ENCODE results near the gene TIMP3. TPM values are rescaled to one million over a fixed set of nuclear protein-coding genes. Genes with fewer than 3 reads are reported as not detected.
"Not testable (repeated sequence)": the region's sequence is repeated elsewhere in the genome, so short reads cannot be mapped to it uniquely, and the experiment has no call there.

TIMP3 gene
- 12.2 TPM for total RNA-seq

DNA sequence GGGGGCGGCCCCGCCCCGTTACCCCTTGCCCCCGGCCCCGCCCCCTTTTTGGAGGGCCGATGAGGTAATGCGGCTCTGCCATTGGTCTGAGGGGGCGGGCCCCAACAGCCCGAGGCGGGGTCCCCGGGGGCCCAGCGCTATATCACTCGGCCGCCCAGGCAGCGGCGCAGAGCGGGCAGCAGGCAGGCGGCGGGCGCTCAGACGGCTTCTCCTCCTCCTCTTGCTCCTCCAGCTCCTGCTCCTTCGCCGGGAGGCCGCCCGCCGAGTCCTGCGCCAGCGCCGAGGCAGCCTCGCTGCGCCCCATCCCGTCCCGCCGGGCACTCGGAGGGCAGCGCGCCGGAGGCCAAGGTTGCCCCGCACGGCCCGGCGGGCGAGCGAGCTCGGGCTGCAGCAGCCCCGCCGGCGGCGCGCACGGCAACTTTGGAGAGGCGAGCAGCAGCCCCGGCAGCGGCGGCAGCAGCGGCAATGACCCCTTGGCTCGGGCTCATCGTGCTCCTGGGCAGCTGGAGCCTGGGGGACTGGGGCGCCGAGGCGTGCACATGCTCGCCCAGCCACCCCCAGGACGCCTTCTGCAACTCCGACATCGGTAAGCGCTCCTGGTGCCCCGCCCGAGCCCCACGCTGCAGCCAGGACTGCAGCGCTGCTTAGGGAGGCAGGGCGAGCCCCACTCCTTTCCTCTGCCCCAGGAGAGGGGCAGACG is at the start of gene TIMP3:
Gene TIMP3 (plus strand): TSS at position 169 of the 700 bp plus-strand sequence. CDS start 297 bp downstream, at position 466.
- no peak for FAIRE-seq
- peak; percentile 83 to 95 for DNase-seq (ENCODE audit: low spot score in 2 of 2)

DNA sequence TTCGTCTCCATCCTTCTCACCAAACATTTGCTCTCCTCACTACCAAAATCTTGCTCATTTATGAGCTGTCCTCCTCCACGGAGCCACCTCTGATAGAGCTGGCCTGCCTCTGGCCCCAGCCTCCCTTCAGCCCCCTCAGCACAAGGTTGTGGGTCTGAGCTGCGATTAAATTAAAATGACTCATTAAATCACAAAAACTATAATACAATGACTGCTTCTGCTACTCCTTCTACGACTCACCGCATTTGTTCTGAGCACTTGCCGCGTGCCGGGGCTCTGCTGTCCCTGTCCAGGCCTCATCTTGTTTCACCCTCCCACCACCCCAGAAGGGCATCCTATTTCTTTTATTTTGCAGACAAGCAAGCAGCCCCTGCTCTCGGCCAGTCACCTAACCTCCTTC is 49.2 kb upstream of the TIMP3 start:
- DNase-seq (ENCODE audit: low spot score in 2 of 2), result no peak
- FAIRE-seq, result no peak

DNA sequence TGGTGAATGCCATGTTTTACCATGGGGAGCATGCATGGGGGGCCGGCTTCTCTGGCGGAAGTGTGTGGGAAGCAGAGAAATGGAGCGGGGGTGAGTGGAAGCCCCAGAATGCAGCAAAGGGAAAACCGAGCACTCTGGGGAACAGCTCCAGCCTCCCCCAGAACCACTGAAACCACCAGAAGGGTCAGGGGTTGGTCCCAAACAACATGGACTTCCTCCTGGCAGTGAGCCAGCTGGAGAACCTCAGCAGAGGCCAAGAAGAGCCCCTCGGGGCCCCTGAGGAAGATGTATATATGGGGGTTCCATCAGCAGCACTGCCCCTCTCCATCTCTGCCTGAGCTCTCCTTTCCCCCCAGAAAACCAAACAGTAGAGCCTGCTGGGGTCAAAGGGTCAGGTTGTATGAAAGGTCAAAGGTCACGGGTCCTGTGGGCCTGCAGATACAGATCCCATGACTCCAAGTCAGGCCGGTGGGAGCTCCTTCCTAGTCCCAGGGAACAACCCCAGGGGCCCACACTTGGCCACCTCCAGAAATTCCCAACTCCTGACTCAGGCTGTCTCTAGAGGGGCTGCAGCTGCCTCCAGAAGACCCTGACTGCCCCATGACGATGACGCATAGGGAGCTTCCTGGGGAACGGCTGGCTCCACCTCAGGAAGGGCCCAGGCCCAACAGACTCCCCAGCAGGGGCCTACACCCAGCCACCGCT is 48.5 kb upstream of the TIMP3 start:
- no peak for FAIRE-seq

DNA sequence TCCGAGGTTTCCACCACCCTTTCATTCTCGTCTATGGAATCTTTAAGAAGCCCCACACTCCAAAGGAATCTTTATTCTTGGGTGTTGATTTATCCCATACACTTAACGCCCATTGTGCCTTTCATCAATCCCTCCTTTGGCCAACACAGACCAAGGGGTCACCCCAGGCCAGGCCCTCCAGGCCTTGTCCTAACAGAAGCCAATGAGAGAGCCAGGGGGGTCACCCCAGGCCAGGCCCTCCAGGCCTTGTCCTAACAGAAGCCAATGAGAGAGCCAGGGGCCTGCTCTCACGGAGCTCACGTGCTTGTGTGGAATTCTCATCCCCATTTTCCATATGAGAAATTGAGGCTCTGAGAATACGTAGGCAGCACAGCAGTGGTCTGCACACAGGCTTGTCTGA is 47.9 kb upstream of the TIMP3 start:
- no peak for FAIRE-seq
- no peak for DNase-seq (ENCODE audit: low spot score in 2 of 2)

More for the DNA sequence above, 48.5 kb upstream of the TIMP3 start:
- no peak for DNase-seq (ENCODE audit: low spot score in 2 of 2)

DNA sequence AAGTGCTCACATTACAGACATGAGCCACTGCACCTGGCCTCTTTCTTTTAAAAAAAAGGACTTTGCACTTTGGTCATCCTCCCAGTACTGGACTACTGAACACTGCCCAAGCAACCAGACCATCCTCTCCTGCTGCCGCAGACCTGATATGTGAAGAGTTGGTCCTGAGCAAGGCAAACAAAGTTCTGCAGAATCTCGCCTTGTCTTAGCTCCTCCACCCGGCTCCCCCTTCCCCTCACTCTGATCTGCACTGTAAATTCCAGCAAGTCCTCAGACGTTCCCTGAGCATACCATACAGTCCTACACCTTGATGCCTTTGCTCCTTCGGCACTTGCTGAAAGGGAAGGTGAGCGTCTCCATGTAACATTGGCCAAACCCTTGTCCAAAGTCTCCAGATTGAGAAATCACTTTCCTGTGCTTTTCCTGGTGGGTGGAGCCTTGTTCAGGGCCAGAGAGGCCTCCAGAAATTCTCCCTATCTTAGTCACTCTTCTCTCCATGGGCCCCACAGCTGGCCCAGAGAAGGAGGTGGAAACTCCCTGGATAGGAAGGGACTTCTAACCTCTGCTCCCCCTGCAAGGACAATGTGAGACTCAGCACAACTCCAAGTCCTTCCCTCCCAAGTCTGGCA is 47.0 kb upstream of the TIMP3 start:
- DNase-seq (ENCODE audit: low spot score in 2 of 2), result no peak
- no peak for FAIRE-seq

DNA sequence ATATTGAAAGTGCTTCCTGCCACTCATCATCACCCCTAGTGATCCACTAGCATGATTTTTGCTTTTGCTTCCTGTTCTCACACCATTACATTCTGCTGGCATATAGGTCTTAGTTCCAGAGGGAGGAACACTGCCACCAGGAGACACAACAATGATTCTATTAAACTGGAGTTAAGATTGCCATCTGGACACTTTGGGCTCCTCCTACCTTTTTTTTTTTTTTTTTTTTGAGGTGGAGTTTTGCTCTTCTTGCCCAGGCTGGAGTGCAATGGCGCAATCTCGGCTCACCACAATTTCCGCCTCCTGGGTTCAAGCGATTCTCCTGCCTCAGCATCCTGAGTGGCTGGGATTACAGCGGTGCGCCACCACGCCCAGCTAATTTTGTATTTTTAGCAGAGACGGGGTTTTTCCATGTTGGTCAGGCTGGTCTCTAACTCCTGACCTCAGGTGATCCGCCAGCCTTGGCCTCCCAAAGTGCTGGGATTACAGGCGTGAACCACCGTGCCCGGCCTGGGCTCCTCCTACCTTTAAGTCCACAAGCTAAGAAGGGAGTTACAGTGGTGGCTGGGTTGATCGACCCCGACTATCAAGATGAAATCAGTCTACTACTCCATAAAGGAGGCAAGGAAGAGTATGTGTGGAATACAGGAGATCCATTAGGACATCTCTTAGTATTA is 44.3 kb upstream of the TIMP3 start:
- not testable (repeated sequence) for FAIRE-seq; DNase-seq (ENCODE audit: low spot score in 2 of 2)

DNA sequence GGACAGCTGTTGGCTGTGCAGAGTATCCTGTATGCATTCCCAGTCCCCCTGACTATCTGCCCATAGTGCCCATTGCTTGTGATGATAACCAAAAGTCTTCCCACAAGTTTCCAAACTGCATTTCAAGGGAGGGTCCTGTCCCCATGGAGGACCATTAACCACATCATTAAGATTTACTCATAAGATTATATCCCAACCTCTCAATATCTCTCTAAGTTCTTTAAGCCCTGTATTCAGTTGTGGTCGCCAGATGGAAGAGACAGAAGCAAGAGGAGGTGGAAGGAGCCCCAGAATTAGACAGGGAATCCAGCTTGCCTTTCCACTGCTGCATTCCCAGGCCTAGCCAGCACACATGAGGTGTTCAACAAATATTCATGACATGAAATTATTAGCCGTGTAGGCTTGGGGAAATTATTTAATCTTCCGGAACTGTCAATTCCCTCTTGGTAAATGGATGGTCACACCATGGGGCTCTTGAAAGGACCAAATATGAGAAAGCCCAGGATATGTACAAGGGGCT is 42.6 kb upstream of the TIMP3 start:
- FAIRE-seq (no peak), DNase-seq (ENCODE audit: low spot score in 2 of 2) (no peak)

DNA sequence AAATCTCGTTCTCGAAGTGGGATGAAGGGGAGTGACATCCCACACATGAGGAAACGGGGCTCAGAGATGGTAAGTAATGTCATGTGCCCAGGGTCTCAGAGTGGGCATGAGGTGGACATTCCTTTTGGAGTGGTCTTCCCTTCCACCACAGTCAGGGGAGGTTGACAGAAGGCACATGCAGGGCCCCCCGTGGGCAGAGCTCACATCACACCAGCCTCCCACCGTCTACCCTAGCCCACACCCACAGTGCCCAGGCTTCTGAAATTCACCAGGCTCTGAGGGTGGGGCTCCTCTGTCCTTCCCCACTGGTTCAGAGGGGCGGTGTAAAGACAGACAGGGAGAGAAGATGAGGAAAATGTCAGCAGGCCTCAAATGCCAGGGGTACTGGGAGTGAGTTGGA is 41.1 kb upstream of the TIMP3 start:
- FAIRE-seq, result no peak

DNA sequence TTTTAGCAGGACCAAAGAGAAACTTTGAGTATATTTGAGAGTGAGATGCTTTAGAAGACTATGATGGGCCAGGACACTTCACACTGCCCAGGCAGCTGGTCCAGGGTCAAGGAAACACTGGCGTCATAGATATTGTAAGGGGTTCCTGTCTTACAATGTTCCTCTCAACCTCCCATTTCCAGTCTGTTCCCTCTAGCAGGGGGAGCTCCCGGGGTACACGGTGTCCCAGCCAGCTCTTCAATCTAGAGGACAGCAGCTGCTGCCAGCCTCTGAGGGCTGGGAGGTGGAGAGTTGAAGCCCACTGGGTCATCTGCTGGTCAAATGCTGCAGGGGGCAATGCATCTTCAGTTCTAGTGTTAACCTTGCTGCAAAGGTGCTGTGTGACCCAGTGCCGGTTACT is 40.7 kb upstream of the TIMP3 start:
- DNase-seq (ENCODE audit: low spot score in 2 of 2) (peak in 1 of 2 donors; percentile 44), FAIRE-seq (no peak)

More for the DNA sequence above, 41.1 kb upstream of the TIMP3 start:
- DNase-seq (ENCODE audit: low spot score in 2 of 2), result no peak

DNA sequence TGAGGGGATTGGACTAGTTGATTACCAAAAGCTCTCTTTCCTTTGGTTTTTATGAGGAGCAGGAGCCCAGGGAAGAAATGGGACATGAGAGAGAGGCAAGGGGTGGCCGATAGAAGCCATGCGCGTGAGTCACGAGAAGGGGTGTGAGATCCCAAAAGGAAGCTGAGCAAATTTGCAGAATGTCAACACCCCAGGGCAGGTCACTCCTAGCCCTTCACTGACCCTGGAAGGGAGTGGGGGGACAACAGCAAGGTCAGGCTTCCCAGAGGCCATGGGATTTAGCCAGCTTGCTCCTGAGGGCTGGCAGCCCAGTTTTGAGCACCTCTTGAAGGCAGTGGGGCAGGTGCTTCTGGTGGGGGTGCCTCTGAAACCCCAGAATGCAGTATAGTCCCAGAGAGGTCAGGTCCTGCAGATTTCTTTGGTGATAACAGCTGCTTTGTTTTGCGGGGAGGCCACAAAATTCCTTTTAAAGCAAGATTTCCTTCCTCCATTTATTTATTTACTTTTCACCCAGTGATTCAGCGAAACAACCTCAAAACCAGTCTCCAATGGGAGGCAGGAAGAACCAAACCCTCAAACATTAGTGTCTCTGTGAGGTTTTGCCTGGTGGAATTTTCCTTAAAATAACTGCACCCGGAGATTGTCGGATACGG is 40.1 kb upstream of the TIMP3 start:
- FAIRE-seq (no peak), DNase-seq (ENCODE audit: low spot score in 2 of 2) (peak in 1 of 2 donors; percentile 36)

DNA sequence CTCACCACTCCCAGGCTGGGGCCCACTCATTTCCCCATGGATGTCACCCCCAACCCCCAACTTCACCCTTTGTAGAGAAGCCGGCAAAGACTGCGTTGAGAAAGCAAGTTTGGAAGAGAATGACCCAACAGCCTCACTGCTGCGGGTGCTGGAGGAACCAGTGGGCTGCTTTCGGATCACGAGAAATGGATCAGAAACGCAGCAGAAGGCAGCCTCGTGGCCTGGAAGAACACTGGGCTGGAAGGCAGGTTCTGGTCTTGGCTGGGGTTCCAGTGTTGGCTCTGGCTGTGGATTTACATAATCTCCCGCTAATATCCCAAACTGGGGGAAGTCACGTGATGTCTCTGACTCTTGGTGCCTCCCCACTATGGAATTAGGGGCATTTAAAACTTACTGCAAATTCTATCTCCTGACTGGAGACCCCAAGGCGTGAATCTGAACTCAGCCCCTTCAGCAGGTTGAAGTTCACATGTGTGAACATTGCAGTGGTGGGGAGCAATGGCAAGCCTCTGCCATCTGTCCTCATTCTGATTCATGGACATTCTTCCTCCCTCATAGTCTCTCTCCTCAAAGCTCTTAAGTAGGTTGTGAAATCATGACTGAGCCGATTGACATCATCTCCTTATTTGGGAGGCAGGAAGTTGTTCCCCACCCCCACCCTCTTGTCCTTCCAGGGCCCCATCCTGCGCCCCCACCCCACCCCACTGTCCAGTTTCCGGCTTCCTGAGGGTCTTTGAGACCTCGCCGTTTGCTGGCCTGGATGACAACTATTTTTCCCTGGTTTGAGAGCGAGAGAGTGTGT is 37.0 kb upstream of the TIMP3 start:
- no peak for DNase-seq (ENCODE audit: low spot score in 2 of 2)
- FAIRE-seq, result no peak

DNA sequence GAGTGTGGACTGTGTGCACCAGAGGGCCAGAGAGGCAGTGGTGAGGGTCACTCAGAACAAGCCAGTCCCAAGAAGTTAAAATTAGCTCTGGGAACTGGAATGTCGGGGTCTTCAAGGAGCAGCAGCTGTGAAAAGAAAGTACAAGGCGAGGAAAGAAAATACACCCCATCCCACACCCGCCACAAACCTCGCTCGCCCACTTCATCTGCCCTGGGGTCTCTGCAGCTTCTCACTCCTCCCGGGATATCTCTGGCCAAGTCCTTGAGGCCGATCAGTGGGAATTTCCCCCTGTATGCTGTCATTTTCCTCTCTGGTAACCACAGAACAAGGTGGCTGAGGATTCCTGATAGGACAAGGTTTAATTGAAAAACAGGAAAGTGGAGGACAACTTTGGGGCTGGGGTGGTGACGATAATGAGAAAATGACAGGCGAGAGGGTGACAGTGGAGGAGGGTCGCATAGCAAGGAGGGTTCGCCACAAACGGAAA is 36.3 kb upstream of the TIMP3 start:
- FAIRE-seq (no peak), DNase-seq (ENCODE audit: low spot score in 2 of 2) (no peak)

DNA sequence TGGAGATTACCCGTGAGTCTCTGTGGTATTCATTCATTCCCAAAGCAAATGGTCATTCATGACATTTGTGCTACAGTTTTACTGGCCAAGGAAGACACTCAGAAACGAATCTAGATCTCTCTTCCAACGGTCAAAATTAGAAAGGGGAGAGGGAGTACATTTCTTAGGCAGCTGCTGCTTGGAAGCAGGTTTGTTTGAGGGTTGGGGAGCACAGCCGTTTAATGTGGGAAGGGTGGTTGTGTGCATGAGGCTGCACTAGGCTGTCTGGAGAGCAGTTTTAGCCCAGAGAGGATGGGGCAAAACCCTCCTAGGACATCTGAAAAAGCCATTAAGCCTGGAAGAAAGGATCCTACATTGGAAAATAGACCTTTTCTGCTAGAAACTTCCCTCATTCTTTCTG is 29.7 kb upstream of the TIMP3 start:
- DNase-seq (ENCODE audit: low spot score in 2 of 2) (no peak), FAIRE-seq (no peak)

DNA sequence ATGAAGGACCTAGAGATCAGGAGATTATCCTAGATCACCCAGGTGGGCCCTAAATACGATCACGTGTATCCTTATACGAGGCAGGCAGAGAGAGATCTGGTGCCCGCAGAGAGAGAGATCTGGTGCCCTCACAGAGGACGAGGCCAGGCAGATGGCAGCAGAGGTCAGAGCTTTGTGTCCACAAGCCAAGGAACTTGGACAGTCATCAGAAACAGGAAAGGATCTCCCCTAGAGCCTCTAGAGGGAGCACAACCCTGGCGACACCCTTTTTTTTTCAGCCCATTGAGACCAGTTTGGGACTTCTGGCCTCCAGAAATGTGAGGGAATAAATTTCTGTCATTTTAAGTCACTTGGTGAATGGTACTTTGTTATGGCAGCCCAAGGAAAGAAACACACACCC is 25.5 kb upstream of the TIMP3 start:
- DNase-seq (ENCODE audit: low spot score in 2 of 2) (no peak), FAIRE-seq (no peak)

DNA sequence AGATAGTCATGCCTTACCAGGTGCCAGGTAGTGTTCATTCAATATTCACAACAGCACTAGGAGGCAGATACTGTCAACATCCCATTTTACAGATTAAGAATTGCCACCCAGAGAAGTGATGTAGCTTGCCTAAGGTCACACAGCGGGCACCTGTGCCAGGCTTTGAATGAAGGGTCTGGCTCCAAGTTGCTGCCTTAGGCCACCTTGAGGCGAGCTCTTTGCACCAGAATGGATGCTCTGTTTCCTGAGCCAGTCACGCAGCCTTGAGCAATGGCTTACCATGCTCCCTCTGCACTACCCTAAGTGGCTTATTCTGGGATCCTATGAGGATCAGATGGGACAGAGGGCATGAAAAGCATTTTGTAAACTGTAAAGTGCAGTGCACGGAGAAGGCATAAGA is 25.1 kb upstream of the TIMP3 start:
- DNase-seq (ENCODE audit: low spot score in 2 of 2), result no peak

DNA sequence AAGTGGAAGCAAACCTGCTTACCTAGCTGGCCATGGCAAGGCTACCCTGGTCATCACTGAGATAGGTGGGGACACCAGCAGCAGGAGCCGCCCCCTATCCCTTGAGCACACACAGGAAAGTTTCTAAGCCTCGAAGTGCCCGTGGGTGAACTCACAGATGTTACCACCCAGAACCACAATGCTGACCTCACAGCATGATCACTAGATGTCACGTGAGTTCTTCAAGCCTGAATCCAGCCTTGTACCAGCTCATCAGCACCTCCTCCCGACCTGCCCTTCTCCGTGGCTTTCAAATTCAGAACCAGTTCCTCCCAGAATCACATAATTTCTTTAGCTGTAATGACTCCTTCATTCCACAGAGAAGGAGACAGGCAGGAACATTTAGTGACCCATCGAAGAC is 24.7 kb upstream of the TIMP3 start:
- DNase-seq (ENCODE audit: low spot score in 2 of 2), result no peak
- no peak for FAIRE-seq

More for the DNA sequence above, 25.1 kb upstream of the TIMP3 start:
- FAIRE-seq, result no peak

DNA sequence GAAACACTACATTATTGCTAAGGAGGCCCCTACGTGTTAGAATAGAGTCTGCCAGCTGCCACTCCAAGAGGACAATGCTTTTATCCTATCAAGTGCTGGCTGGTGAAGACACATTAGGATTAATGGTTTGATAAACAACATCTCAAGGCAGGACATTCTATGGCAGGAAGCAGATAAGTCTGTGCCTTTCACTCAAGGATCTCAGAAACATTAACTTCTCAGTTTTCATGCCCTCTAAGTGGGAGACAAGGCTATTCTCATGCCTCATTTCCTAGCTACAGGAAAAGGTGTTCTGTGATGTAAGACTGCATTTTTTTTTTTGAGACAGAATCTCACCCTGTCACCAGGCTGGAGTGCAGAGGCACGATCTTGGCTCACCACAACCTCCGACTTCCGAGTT is 23.5 kb upstream of the TIMP3 start:
- DNase-seq (ENCODE audit: low spot score in 2 of 2) (no peak), FAIRE-seq (no peak)

DNA sequence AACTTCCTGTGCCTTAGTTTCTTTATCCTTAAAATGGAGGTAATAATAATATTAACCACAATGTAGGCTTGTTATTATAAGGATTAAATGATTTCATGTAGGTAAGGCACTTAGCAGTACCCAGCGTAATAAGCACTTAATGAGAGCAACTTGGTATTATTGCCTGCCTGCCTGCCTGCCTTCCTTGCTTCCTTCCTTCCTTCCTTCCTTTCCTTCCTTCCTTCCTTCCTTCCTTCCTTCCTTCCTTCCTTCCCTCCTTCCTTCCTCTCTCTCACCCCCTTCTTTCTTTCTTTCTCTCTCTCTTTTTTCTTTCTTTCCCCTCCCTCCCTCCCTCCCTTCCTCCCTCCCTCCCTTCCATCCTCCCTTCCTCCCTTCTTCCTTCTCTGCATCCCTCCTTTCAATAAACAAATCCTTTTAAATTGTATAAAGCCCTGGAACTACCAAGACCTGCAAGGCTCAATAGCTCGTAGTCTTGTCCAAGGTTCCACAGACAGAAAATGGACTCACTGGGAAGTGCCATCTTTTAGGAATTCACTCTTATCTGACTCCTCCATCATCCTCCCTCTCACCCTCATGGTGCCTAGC is 20.7 kb upstream of the TIMP3 start:
- DNase-seq (ENCODE audit: low spot score in 2 of 2), result no peak
- no peak for FAIRE-seq

DNA sequence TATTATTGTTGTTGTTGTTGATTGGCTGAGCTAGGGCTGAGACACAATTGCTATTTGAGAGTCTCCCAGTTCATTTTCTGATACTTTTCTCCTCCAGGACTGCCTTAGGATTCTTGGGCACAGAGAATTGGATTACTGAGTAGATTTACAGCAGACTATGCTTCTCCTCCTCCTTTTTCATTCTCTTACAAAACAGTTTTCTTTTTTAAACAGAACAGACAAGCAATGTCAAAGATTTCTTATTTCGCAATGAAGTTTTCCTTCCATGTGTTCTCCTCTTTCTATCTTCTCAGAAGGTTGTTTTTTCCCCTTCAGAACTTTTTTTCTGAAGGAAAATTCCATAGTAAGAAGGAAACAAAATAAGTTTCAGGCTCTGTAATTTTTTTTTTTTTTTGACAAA is 19.8 kb upstream of the TIMP3 start:
- no peak for FAIRE-seq
- no peak for DNase-seq (ENCODE audit: low spot score in 2 of 2)

Data from frontal cortex (tissue), 4 donors.